Psoas muscle (tissue), 8 donors: Measurements from ENCODE around the gene RHBDD1. TPM values are rescaled to one million over a fixed set of nuclear protein-coding genes. Genes with fewer than 3 reads are reported as not detected.
A peak's percentile ranks its signal among the peaks of the same experiment; 100 is the strongest.

Experiments
- ATAC-seq, 4 donors: fragments of 200-7000 bp; cut with Tn5 transposase; one replicate each; pipeline ENCODE4 v1.9.1; 2020; ENCODE audit warnings: moderate library complexity in 3 of 4, mild to moderate bottlenecking in 2 of 4
- DNase-seq, 2 donors: peaks; one replicate each; pipeline ENCODE4 v3.0.0-alpha.2; 2020
- H3K27ac ChIP-seq: fragments of 200-600 bp; one replicate; pipeline ENCODE4 v1.8.0; 2022
- H3K27me3 ChIP-seq, 3 donors: fragments of 200-600 bp in 1 of 3; one replicate each; pipeline versions ENCODE4 v1.6.1 to v1.8.0; 2013 to 2022; ENCODE audit warnings: low read length in 2 of 3, mild to moderate bottlenecking in 2 of 3, moderate library complexity in 1 of 3; ENCODE audit not compliant: insufficient read depth in 3 of 3
- H3K36me3 ChIP-seq, 2 donors: fragments of 200-600 bp in 1 of 2; one replicate each; pipeline versions ENCODE4 v1.6.1 to v1.8.0; 2013 to 2022; ENCODE audit warnings: low read depth in 1 of 2, mild to moderate bottlenecking in 1 of 2, moderate library complexity in 1 of 2; ENCODE audit not compliant: insufficient read depth in 1 of 2
- H3K4me1 ChIP-seq: fragments of 200-600 bp; one replicate; pipeline ENCODE4 v1.8.0; 2022
- H3K4me3 ChIP-seq: fragments of 200-600 bp; one replicate; pipeline ENCODE4 v1.8.0; 2022; ENCODE audit warnings: mild to moderate bottlenecking
- H3K9me3 ChIP-seq: fragments of 200-600 bp; one replicate; pipeline ENCODE4 v1.8.0; 2022
- CTCF ChIP-seq: fragments of 200-600 bp; IDR thresholded peaks from one replicate; pipeline ENCODE4 v1.8.0; 2022; ENCODE audit warnings: antibody characterized with exemption
- WGBS, 3 donors: extraction: QIAGEN DNeasy Blood & Tissue Kit; methylation state at CpG; one replicate each; pipeline versions ENCODE4 v1.1.6 to v1.1.7; 2013; 5-methylcytosine and 5-hydroxymethylcytosine counted together
- intact Hi-C, 2 donors: fragments of 100-400 bp; cut with DNase I; formaldehyde crosslinking; loops; one replicate each; pipeline versions ENCODE4 v1.11.0 to v1.14.2; 2022
- polyA plus RNA-seq, 3 donors: library from polyadenylated mRNA; stranded (reverse); fragments of 200-250 nt; gene quantifications; one replicate each; pipeline ENCODE4 v1.2.3, GENCODE V29; 2013
- total RNA-seq, 4 donors: library from RNA; stranded (reverse); fragmentation: NEBNext Ultra II Directional in 2 of 4; extraction: Animal tissue kit (Norgen Biotek cat#: 25700) in 2 of 4; gene quantifications; one replicate each; pipeline versions ENCODE4 v1.2.1 to v1.2.4, GENCODE V29; 2021 to 2023
- donor health status: healthy with polysubstance abuse.
- donor health status: DM: no; HTN: no; CAD: no; lungs with moderate emphysema.
- donor health status: Bipolar disorder and iron deficiency.
- donor health status: healthy.
- donor health status: DM: yes; HTN: yes; CAD: no.
- donor health status: DM: no; HTN: no; CAD: no.
- donor health status: DM: no; HTN: no; CAD: no.
- donor health status: DM: yes; HTN: yes; CAD: no.

The RHBDD1 gene
- total and polyA plus RNA-seq, 7 donors = 6.7 to 26.1 (median 17.9) TPM

- no peaks in the 10 kb centered on the region for H3K36me3 ChIP-seq
- no peaks in the 10 kb centered on the region for H3K9me3 ChIP-seq
- H3K27ac ChIP-seq = peak overlapping the region; percentile 99
- peak in 1 of 2 donors; percentile 55 for DNase-seq
- H3K4me1 ChIP-seq = peaks cover 57% of the 10 kb centered on the region
- H3K4me3 ChIP-seq = peak overlapping the region; percentile 89
- WGBS, 3 donors = 27 to 55% (median 37%) methylated on average over 22 to 23 of the region's 23 CpGs
- no peak for TF ChIP-seq CTCF
- intact Hi-C loops = loop anchor here (2.0 to 10.0 kb wide), 11 partner anchors 56 to 667 kb away; no protein-coding TSS in a partner anchor
- ATAC-seq = no peak
- no peaks in the 10 kb centered on the region for H3K27me3 ChIP-seq
Measured at GRCh38 chr2:226797989-226798421, 37.8 kb upstream of the RHBDD1 start.

GRCh38 chr2:226798422-226799210 is 37.2 kb upstream of the RHBDD1 start:
- WGBS, 3 donors = 1 to 2% (median 1%) methylated on average over 67 to 80 of the region's 80 CpGs
- Histone ChIP-seq H3K9me3 (no peaks in the 10 kb centered on the region), H3K36me3 (no peaks in the 10 kb centered on the region), H3K4me3 (peak overlapping the region; percentile 89), H3K4me1 (peaks cover 51% of the 10 kb centered on the region), H3K27me3 (no peaks in the 10 kb centered on the region), H3K27ac (peak overlapping the region; percentile 99)
- TF ChIP-seq CTCF = no peak
- ATAC-seq = peak in 3 of 4 donors; percentile 36 to 44 (median 39)
- DNase-seq = peak; percentile 56 to 78
- intact Hi-C loops = loop anchor here (2.0 to 10.0 kb wide), 10 partner anchors 56 to 668 kb away; no protein-coding TSS in a partner anchor

- Histone ChIP-seq H3K4me3 (peak within 1 kb of the TSS; percentile 89), H3K4me1 (peaks cover 43% of the 10 kb centered on the region), H3K27ac (peak within 1 kb of the TSS; percentile 99), H3K9me3 (no peaks in the 10 kb centered on the region), H3K27me3 (no peaks in the 10 kb centered on the region), H3K36me3 (no peaks in the 10 kb centered on the region)
- DNase-seq (peak; percentile 77 to 87), ATAC-seq (peak; percentile 25 to 48 (median 38))
- 0% methylated on average over 47 to 82 of the region's 82 CpGs for WGBS, 3 donors
- TF ChIP-seq CTCF = peak; percentile 44
- intact Hi-C loops = loop anchor here (2.0 to 10.0 kb wide), 10 partner anchors 57 to 669 kb away; no protein-coding TSS in a partner anchor
Measured at GRCh38 chr2:226799211-226799975, 36.5 kb upstream of the RHBDD1 start, which contains the start of gene IRS1. IRS1 (minus strand) TSS chr2:226799820; CDS start chr2:226798738, 1,082 bp downstream.

GRCh38 chr2:226799976-226800940 is 35.6 kb upstream of the RHBDD1 start:
- intact Hi-C loops = loop anchor here (2.0 to 10.0 kb wide), 13 partner anchors 58 to 1133 kb away; no protein-coding TSS in a partner anchor
- 13 to 27% (median 17%) methylated on average over 27 to 39 of the region's 39 CpGs for WGBS, 3 donors
- peaks cover 36% of the 10 kb centered on the region for H3K4me1 ChIP-seq
- H3K9me3 ChIP-seq = no peaks in the 10 kb centered on the region
- no peaks in the 10 kb centered on the region for H3K36me3 ChIP-seq
- ATAC-seq (no peak), DNase-seq (no peak)
- peak overlapping the region; percentile 89 for H3K4me3 ChIP-seq
- peak overlapping the region; percentile 99 for H3K27ac ChIP-seq
- no peak for TF ChIP-seq CTCF
- H3K27me3 ChIP-seq = no peaks in the 10 kb centered on the region
